Neutrophil (primary cell): ENCODE data around the gene MAP3K7CL.

ENCODE experiments used
- H3K27ac ChIP-seq: fragments of 200-600 bp; sonication (generic); 2 replicates; pipeline ENCODE4 v1.5.1; 2016; ENCODE audit warnings: mild to moderate bottlenecking, moderate library complexity
- H3K27me3 ChIP-seq: fragments of 200-600 bp; sonication (generic); 2 replicates; pipeline ENCODE4 v1.6.0; 2016; ENCODE audit warnings: mild to moderate bottlenecking
- H3K36me3 ChIP-seq: fragments of 200-600 bp; sonication (generic); 2 replicates; pipeline ENCODE4 v1.5.1; 2017
- H3K4me1 ChIP-seq, 2 experiments: fragments of 200-600 bp in 1 of 2; sonication (generic) in 1 of 2; 1 replicate in 1 of 2; 2 replicates in 1 of 2; pipeline versions ENCODE4 v1.5.1 to v1.6.1; 2013 to 2016; ENCODE audit warnings: low read depth in 1 of 2, low read length in 1 of 2, mild to moderate bottlenecking in 1 of 2, moderate library complexity in 1 of 2; ENCODE audit not compliant: control insufficient read depth in 1 of 2, insufficient read depth in 1 of 2
- H3K4me3 ChIP-seq, 2 experiments: fragments of 200-600 bp in 1 of 2; sonication (generic) in 1 of 2; 1 replicate in 1 of 2; 2 replicates in 1 of 2; pipeline ENCODE4 v1.5.1; 2013 to 2016; ENCODE audit warnings: low read depth in 1 of 2, low read length in 1 of 2, mild to moderate bottlenecking in 1 of 2, moderate library complexity in 1 of 2
- H3K9me3 ChIP-seq: fragments of 200-600 bp; sonication (generic); 2 replicates; pipeline ENCODE4 v1.5.1; 2016
- TF ChIP-seq, protein P1 (sequence below): fragments of 200-600 bp; sonication (generic); IDR thresholded peaks from 2 replicates; pipeline ENCODE4 v1.5.1; 2016; ENCODE audit warnings: antibody characterized with exemption

The MAP3K7CL gene

GRCh38 chr21:29205988-29206387 lies 75.5 kb downstream of the MAP3K7CL start:
- no peak overlapping the region for H3K4me3 ChIP-seq
- TF ChIP-seq, protein P1, sequence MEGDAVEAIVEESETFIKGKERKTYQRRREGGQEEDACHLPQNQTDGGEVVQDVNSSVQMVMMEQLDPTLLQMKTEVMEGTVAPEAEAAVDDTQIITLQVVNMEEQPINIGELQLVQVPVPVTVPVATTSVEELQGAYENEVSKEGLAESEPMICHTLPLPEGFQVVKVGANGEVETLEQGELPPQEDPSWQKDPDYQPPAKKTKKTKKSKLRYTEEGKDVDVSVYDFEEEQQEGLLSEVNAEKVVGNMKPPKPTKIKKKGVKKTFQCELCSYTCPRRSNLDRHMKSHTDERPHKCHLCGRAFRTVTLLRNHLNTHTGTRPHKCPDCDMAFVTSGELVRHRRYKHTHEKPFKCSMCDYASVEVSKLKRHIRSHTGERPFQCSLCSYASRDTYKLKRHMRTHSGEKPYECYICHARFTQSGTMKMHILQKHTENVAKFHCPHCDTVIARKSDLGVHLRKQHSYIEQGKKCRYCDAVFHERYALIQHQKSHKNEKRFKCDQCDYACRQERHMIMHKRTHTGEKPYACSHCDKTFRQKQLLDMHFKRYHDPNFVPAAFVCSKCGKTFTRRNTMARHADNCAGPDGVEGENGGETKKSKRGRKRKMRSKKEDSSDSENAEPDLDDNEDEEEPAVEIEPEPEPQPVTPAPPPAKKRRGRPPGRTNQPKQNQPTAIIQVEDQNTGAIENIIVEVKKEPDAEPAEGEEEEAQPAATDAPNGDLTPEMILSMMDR: no peak
- H3K27me3 ChIP-seq: no peaks in the 10 kb centered on the region
- H3K36me3 ChIP-seq: no peaks in the 10 kb centered on the region
- H3K9me3 ChIP-seq: no peaks in the 10 kb centered on the region
- H3K4me1 ChIP-seq: no peaks in the 10 kb centered on the region
- H3K27ac ChIP-seq: no peak overlapping the region

DNA sequence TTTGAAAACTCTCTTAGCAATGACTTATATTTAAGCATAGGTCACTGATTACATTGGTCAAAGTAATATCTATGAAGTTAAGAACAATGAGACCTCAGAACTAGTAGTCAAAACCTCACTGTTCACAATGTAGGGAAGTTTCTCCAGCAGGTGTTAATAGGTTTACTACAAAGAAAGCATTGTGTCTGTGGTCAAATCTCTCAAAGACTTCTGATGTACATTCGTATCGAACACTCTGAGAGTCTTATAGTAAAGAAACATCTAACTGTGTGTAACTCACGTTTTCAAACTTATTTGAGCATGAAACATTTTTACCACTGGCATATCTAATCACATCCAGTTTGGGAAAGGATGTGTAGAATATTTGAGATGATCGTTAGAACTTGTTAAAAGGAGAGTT lies 76.0 kb downstream of the MAP3K7CL start:
- Histone ChIP-seq H3K4me1 (no peaks in the 10 kb centered on the region), H3K4me3 (no peak overlapping the region), H3K27ac (no peak overlapping the region), H3K36me3 (no peaks in the 10 kb centered on the region), H3K9me3 (no peaks in the 10 kb centered on the region), H3K27me3 (no peaks in the 10 kb centered on the region)
- TF ChIP-seq, protein P1: no peak

- no peak overlapping the region for H3K27ac ChIP-seq
- TF ChIP-seq, protein P1: no peak
- no peak overlapping the region for H3K4me3 ChIP-seq
- H3K4me1 ChIP-seq: no peaks in the 10 kb centered on the region
- H3K36me3 ChIP-seq: no peaks in the 10 kb centered on the region
- no peaks in the 10 kb centered on the region for H3K27me3 ChIP-seq
- no peaks in the 10 kb centered on the region for H3K9me3 ChIP-seq
Measured at GRCh38 chr21:29207201-29207600, 76.8 kb downstream of the MAP3K7CL start.

DNA sequence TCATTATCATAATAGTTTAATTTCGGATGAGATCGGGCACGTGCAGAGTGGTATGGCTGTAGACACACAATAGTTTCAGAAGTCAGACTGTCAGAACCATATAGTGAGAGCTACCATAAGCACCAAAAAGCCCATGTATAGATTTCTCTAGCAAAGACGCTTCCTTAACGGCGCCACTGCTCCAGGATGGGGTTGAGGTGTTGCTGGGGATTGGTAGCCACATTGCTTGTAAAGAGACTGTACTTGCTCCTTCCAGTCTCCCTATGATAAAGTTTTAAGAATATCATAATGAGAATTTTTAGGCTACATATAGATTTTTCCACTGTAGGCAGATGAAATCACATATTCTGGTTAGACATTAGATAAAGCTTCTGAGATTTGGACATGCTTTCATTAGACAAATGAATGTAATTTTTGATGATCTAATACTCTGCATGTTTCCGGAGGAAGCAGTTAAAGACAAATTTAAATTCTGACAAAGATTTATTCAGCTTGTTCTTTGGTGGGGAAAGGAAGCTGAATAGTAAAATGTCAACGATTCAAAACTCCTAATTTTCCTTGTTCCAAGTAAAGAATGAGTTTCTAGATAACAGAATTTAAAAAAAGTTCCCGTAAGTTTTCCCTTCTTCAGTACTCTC lies 77.7 kb downstream of the MAP3K7CL start:
- Histone ChIP-seq H3K27me3 (no peaks in the 10 kb centered on the region), H3K9me3 (no peaks in the 10 kb centered on the region), H3K4me1 (no peaks in the 10 kb centered on the region), H3K36me3 (no peaks in the 10 kb centered on the region), H3K4me3 (no peak overlapping the region), H3K27ac (no peak overlapping the region)
- TF ChIP-seq, protein P1: no peak

DNA sequence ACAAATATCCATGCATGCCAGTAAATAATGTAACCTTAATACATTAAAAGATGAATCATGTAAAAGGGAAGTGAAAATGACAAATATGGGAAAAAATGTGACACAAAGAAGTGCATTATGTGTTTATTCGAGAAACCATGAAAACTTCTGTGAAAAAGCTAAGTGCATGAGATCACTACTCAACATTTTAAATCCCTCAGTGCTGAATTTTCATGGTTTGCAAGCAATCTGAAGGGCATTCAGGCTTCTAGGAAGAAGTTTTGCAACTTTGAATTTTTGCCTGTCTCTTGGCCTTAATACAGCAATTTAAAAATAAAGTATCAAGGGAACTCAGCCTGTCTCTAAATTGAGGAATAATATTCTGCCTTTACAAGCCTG lies 78.2 kb downstream of the MAP3K7CL start:
- Histone ChIP-seq H3K36me3 (no peaks in the 10 kb centered on the region), H3K4me1 (no peaks in the 10 kb centered on the region), H3K4me3 (no peak overlapping the region), H3K9me3 (no peaks in the 10 kb centered on the region), H3K27me3 (no peaks in the 10 kb centered on the region), H3K27ac (no peak overlapping the region)
- TF ChIP-seq, protein P1: no peak
